PC-3 (cell line): ENCODE data around the gene PTPRD.

Source experiments
- CTCF ChIP-seq: fragments of 300-600 bp; sonication (generic); conservative IDR thresholded peaks from 2 replicates; pipeline ENCODE4 v1.5.1; 2017; ENCODE audit warnings: antibody characterized with exemption, low read depth, mild to moderate bottlenecking, low read length
- EZH2phosphoT487 ChIP-seq: fragments of 300-600 bp; sonication (generic); IDR thresholded peaks from 2 replicates; pipeline ENCODE4 v1.6.1; 2018; ENCODE audit warnings: mild to moderate bottlenecking, antibody characterized with exemption, low read length, borderline replicate concordance

GRCh38 chr9:8859416-8859815, 1753.4 kb downstream of the PTPRD start:
- no peak for TF ChIP-seq CTCF
- TF ChIP-seq EZH2phosphoT487 = no peak
